Mucosa of rectum (tissue), 2 donors: ENCODE results near the gene PAX5.

Experiments
- H3K27ac ChIP-seq, 2 donors: one replicate each; pipeline ENCODE4 v1.7.0; 2013; ENCODE audit warnings: inconsistent platforms in 2 of 2, low read depth in 2 of 2, low read length in 2 of 2
- H3K27me3 ChIP-seq, 2 donors: one replicate each; pipeline ENCODE4 v1.7.0; 2013; ENCODE audit warnings: low read length in 2 of 2; ENCODE audit not compliant: control insufficient read depth in 2 of 2, insufficient read depth in 2 of 2
- H3K36me3 ChIP-seq, 2 donors: one replicate each; pipeline ENCODE4 v1.7.0; 2013; ENCODE audit warnings: low read length in 2 of 2; ENCODE audit not compliant: control insufficient read depth in 2 of 2, insufficient read depth in 2 of 2
- H3K4me1 ChIP-seq, 2 donors: one replicate each; pipeline ENCODE4 v1.7.0; 2013; ENCODE audit warnings: low read length in 2 of 2, mild to moderate bottlenecking in 1 of 2; ENCODE audit not compliant: control insufficient read depth in 2 of 2, insufficient read depth in 2 of 2
- H3K4me3 ChIP-seq, 2 donors: one replicate each; pipeline ENCODE4 v1.7.0; 2013; ENCODE audit warnings: low read length in 2 of 2
- H3K9ac ChIP-seq, 2 donors: one replicate each; pipeline ENCODE4 v1.7.0; 2013; ENCODE audit warnings: low read length in 2 of 2, low read depth in 1 of 2, mild to moderate bottlenecking in 1 of 2
- H3K9me3 ChIP-seq, 2 donors: one replicate each; pipeline ENCODE4 v1.7.0; 2013; ENCODE audit warnings: low read length in 2 of 2; ENCODE audit not compliant: control insufficient read depth in 2 of 2
- donor health status: healthy.
- donor health status: Normal muscosa, but diverticular disease.

The PAX5 gene

DNA sequence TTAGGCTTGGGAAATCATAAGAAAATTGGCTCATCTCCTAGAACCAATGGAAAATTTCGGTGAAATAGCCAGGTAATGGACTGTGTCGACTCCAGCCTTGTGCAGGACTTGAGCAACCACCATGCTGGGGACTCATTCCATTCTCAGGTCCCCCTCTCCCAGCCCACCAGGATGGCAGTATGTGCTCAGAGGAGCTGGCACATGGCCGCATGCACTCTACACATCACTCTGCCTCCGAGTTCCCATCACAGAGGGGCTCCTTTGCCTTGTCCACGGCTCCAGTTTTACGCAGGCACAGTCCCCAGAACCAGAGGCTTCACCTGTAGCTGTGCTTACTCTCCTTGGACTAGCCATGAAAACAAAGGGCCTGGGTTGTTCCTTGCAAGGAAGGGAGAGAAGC is 149.3 kb downstream of the PAX5 start:
- H3K27ac ChIP-seq, result no peak overlapping the region
- no peak overlapping the region for H3K4me3 ChIP-seq
- H3K36me3 ChIP-seq, result no peaks in the 10 kb centered on the region
- no peaks in the 10 kb centered on the region for H3K9me3 ChIP-seq
- H3K27me3 ChIP-seq, result peaks cover 0 to 1% of the 10 kb centered on the region in 2 donors
- no peak overlapping the region for H3K9ac ChIP-seq
- H3K4me1 ChIP-seq, result no peaks in the 10 kb centered on the region

DNA sequence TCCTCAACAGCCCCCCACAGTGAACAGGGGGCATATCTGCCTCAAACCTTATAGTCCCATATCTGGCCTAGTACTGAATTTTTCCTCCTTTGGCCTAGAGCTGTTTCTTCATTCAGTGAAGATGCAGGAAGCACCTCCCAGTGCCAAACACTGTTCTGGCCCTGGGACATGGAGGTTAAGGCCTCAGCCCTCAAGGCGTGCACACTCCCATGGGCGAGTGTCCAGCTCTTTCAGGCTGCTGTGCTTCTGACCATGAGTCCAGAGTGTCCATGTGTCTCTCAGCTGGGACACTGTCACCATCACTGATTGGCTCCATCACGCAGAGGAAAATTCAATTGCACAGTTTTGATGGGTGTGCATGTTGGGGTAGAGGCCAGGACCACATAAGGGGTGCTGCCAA is 151.5 kb downstream of the PAX5 start:
- Histone ChIP-seq H3K27ac (no peak overlapping the region), H3K36me3 (no peaks in the 10 kb centered on the region), H3K9me3 (no peaks in the 10 kb centered on the region), H3K9ac (no peak overlapping the region), H3K4me3 (no peak overlapping the region), H3K27me3 (peaks cover 0 to 1% of the 10 kb centered on the region in 2 donors), H3K4me1 (no peaks in the 10 kb centered on the region)

DNA sequence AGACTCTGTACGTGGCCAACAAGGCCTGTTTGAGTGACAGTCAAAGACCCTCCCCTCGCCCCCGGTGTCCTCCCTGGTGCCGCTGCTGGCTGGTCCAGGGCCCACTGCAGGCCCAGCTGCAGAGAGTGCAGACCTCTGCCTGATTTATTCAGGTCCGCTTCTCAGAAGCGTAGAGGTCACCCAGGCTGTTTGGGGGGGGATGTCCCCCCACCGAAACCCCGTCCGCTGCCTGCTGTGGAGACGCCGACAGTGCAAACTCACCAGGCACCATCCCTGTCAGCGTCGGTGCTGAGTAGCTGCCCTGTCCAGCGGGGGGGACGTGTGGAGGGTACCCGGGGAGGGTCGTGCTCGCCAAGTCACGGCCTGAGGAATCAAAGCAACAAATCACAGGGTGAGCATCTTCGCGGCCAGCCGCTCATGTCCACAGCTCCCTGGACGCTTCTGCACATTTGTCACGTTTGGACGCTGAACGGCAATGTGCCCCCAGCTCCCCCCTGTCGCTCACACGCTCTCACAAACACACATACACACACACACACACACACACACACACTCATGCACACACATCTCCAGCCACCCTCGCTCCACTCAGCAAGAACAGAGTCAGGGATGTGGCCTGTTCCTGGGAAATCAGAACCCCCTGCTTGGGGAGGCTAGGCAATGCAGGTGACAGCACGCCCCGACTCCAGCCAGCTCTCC is 152.2 kb downstream of the PAX5 start:
- peaks cover 0 to 1% of the 10 kb centered on the region in 2 donors for H3K27me3 ChIP-seq
- no peak overlapping the region for H3K9ac ChIP-seq

DNA sequence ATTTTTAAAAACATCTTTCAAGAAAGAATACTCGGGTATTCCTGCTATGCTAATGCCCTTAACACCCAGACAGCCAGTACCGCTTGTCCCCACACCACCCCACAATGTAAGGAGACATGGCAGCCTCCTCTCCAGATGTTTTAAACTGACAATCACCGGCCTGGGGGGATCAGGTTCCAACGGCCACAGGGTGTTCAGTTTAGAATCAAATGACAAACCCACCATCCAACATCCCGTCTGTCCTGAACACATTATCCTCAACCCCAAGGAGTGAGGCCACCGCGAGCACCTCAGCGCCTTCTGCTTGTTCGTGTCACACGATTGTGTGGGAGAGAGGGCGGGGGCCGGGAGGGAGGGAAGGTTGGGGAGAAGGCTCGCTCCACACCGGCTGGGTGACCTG is 152.8 kb downstream of the PAX5 start:
- no peak overlapping the region for H3K4me3 ChIP-seq
- no peaks in the 10 kb centered on the region for H3K27me3 ChIP-seq

More for the DNA sequence above, 152.2 kb downstream of the PAX5 start:
- Histone ChIP-seq H3K27ac (no peak overlapping the region), H3K9me3 (no peaks in the 10 kb centered on the region), H3K36me3 (no peaks in the 10 kb centered on the region), H3K4me1 (no peaks in the 10 kb centered on the region), H3K4me3 (no peak overlapping the region)

DNA sequence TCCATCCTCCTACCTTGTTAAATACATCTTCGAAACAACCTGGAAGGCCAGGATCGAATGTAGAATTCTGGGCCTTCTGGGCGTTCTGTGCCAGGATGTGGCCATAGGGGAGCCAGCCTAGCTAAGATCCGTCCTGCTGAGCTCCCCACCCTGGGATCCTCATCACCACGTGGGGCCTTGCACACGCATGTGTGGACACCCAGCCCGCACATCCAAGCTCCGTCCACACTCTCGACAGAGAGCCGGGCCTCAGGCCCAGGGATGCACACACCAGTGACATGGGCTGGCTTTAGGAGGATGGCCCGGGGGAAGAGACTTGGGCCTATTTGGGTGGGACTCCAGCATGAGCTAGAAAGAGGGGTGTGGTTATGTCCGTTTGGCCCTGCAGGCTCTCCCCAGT is 154.0 kb downstream of the PAX5 start:
- Histone ChIP-seq H3K27me3 (no peaks in the 10 kb centered on the region), H3K4me1 (no peaks in the 10 kb centered on the region), H3K9ac (no peak overlapping the region), H3K9me3 (no peaks in the 10 kb centered on the region), H3K27ac (no peak overlapping the region), H3K4me3 (no peak overlapping the region), H3K36me3 (no peaks in the 10 kb centered on the region)

More for the DNA sequence above, 152.8 kb downstream of the PAX5 start:
- no peak overlapping the region for H3K9ac ChIP-seq
- no peaks in the 10 kb centered on the region for H3K4me1 ChIP-seq
- no peaks in the 10 kb centered on the region for H3K9me3 ChIP-seq
- no peak overlapping the region for H3K27ac ChIP-seq
- H3K36me3 ChIP-seq, result no peaks in the 10 kb centered on the region

DNA sequence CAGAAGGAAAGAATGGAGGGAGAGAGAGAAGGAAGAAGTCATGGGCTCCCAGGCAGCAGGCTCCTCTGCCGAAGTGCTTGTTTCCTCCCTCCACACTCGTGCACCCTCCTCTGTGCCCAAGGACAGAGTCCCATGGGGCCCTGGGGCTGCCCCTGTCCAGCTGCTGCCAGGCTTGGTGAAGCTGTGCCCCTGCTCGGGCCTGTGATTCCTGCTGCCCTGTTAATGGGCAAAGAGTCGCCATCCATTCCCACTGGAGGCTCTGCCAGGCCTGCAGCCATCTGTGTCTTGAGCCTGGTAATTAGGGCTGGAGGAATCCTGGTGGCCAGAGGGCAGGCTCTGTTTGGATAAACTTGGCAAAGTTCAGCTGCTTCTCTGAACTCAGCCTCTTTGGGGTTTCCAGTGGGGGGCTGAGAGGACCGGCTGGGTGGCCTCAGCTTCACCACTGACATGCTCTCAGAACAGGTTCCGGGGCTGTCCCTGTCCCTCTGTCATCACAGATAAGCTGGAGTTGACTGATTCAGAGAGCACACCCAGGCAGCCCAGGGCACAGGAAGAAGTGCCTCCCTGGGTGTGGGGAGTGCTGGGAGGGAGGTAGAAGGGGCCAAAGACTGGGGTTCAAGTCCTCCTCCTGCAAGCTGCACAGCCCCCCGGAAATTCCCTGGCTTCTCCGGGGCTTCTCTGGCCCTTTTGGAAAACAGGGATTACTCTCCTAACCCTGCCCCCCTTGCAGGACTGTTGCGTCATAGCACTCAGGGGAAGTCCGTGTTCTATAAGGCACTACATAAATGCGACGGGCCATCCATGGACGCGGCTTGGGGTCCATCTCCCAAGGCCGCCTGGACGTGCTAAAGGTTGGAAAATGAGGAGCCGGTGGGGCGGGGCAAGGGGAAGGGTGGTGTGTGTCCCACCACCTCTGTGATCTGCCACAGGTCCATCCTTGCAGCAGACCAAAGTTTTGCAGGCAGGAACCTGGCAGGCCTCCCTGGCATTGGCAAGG is 154.8 kb downstream of the PAX5 start:
- Histone ChIP-seq H3K27me3 (no peaks in the 10 kb centered on the region), H3K9me3 (no peaks in the 10 kb centered on the region), H3K9ac (no peak overlapping the region), H3K27ac (no peak overlapping the region), H3K36me3 (no peaks in the 10 kb centered on the region), H3K4me1 (no peaks in the 10 kb centered on the region), H3K4me3 (no peak overlapping the region)

DNA sequence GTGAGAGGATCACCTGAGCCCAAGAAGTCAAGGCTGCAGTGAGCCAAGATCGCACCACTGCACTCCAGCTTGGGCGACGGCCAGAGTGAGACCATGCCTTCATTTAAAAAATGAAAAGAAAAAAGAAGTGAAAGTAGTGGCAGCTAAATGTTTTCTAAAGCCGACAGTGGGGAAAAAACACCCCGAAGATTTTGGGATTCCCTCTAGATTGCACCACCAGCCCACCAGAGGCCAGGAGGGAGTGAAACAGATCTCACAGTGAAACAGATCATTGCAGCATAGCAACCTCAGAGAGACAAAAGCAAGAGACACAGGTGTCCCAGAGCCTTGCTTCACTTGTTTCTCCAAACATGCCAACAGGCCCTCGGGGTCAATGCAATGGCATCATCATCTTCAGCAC is 156.8 kb downstream of the PAX5 start:
- Histone ChIP-seq H3K4me3 (no peak overlapping the region), H3K27ac (no peak overlapping the region), H3K27me3 (no peaks in the 10 kb centered on the region), H3K36me3 (no peaks in the 10 kb centered on the region), H3K9ac (no peak overlapping the region), H3K9me3 (no peaks in the 10 kb centered on the region), H3K4me1 (no peaks in the 10 kb centered on the region)

DNA sequence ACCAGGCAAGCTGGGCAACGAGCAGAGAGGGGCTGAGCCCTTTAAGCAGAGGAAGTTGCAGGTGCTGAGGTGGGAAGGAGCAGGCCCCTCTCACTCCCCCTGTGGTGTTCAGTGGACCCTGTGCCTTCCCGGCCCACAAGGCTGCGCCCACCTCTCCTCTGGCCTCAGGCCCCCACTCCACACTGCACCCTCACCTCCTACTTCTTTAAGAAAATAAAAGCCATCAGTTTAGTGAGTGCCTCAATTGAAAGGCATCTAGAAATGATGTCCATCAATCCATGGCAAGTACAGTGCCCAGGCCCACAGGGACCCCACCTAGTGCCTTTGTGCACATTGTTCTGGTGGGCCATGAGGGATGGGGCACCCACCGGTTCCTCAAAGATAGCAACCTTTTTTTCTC is 158.0 kb downstream of the PAX5 start:
- Histone ChIP-seq H3K4me3 (no peak overlapping the region), H3K27ac (no peak overlapping the region), H3K9me3 (no peaks in the 10 kb centered on the region), H3K27me3 (no peaks in the 10 kb centered on the region), H3K4me1 (no peaks in the 10 kb centered on the region), H3K9ac (no peak overlapping the region), H3K36me3 (no peaks in the 10 kb centered on the region)

DNA sequence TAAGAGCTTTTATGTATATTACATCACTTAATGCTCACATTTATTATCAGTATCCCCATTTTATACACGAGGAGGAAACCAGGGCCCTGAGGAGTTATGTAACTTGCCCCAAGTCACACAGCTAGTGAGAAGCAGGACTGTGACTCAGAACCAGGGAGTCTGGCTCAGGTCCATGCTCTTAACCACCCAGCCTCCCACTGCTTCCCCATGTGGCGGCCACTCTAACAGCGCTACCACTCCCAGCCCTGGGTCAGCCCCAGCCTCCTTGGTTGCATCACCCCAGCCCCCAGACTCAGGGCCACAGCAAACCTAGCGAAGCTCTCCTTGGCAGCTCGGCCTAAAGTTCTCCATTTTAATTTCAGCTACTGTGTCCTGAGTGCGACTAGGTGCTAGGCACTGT is 159.1 kb downstream of the PAX5 start:
- Histone ChIP-seq H3K36me3 (no peaks in the 10 kb centered on the region), H3K4me3 (no peak overlapping the region), H3K27me3 (no peaks in the 10 kb centered on the region), H3K4me1 (no peaks in the 10 kb centered on the region), H3K9ac (no peak overlapping the region), H3K27ac (no peak overlapping the region), H3K9me3 (no peaks in the 10 kb centered on the region)

DNA sequence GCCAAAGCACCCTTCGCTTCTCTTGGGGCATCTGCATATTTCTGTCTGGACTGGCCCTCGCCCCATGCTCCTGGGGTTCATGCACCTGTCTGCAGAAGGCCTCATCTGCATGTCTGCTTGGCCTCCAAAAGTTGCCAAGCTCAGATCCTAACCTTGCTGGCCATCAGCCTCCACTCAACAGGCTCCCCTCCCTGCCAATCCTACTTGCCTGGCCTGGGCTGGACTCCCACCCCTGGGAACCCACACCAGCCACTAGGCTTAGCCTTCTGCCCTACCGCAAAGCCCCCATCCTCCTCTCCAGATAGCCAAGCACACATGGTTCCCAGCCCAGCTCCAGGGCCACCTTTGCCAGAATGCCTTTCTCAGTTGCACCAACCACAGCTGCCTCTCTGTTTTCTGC is 159.8 kb downstream of the PAX5 start:
- no peak overlapping the region for H3K9ac ChIP-seq
- H3K27me3 ChIP-seq, result no peaks in the 10 kb centered on the region
- no peaks in the 10 kb centered on the region for H3K9me3 ChIP-seq
- no peak overlapping the region for H3K27ac ChIP-seq
- no peaks in the 10 kb centered on the region for H3K4me1 ChIP-seq
- no peaks in the 10 kb centered on the region for H3K36me3 ChIP-seq
- H3K4me3 ChIP-seq, result no peak overlapping the region
